Measurements from ENCODE around the gene POLA1.

The POLA1 gene

GRCh38 chrX:24760363-24761000 lies 66.8 kb downstream of the POLA1 start:
- H3K4me3 ChIP-seq (ENCODE audit: control insufficient read depth, low read depth, low read length) = no peak overlapping the region
- DNase-seq (ENCODE audit: low read depth) = peak; percentile 37
- TF ChIP-seq CTCF (conservative IDR thresholded peaks at IDR 0.05; ENCODE audit: control insufficient read depth, insufficient read depth, low read depth, low read length) = no peak

- no peak for TF ChIP-seq CTCF (conservative IDR thresholded peaks at IDR 0.05; ENCODE audit: control insufficient read depth, insufficient read depth, low read depth, low read length)
- DNase-seq (ENCODE audit: low read depth) = no peak
- no peak overlapping the region for H3K4me3 ChIP-seq (ENCODE audit: control insufficient read depth, low read depth, low read length)
Observed at GRCh38 chrX:24761306-24761705, 67.6 kb downstream of the POLA1 start.

- H3K4me3 ChIP-seq (ENCODE audit: control insufficient read depth, low read depth, low read length) = no peak overlapping the region
- DNase-seq (ENCODE audit: low read depth) = no peak
- TF ChIP-seq CTCF (conservative IDR thresholded peaks at IDR 0.05; ENCODE audit: control insufficient read depth, insufficient read depth, low read depth, low read length) = no peak
Observed at GRCh38 chrX:24763989-24764388, 70.3 kb downstream of the POLA1 start.

- H3K4me3 ChIP-seq (ENCODE audit: control insufficient read depth, low read depth, low read length) = no peak overlapping the region
- peak; percentile 11 for DNase-seq (ENCODE audit: low read depth)
- TF ChIP-seq CTCF (conservative IDR thresholded peaks at IDR 0.05; ENCODE audit: control insufficient read depth, insufficient read depth, low read depth, low read length) = no peak
Observed at GRCh38 chrX:24767557-24767956, 73.8 kb downstream of the POLA1 start.

GRCh38 chrX:24768556-24768955 lies 74.8 kb downstream of the POLA1 start:
- DNase-seq (ENCODE audit: low read depth) = no peak
- TF ChIP-seq CTCF (conservative IDR thresholded peaks at IDR 0.05; ENCODE audit: control insufficient read depth, insufficient read depth, low read depth, low read length) = no peak
- no peak overlapping the region for H3K4me3 ChIP-seq (ENCODE audit: control insufficient read depth, low read depth, low read length)

GRCh38 chrX:24774650-24775049 lies 80.9 kb downstream of the POLA1 start:
- DNase-seq (ENCODE audit: low read depth) = peak; percentile 14
- no peak for TF ChIP-seq CTCF (conservative IDR thresholded peaks at IDR 0.05; ENCODE audit: control insufficient read depth, insufficient read depth, low read depth, low read length)

GRCh38 chrX:24775891-24776290 lies 82.2 kb downstream of the POLA1 start:
- no peak for TF ChIP-seq CTCF (conservative IDR thresholded peaks at IDR 0.05; ENCODE audit: control insufficient read depth, insufficient read depth, low read depth, low read length)
- no peak for DNase-seq (ENCODE audit: low read depth)
- no peak overlapping the region for H3K4me3 ChIP-seq (ENCODE audit: control insufficient read depth, low read depth, low read length)

More at GRCh38 chrX:24774650-24775049, 80.9 kb downstream of the POLA1 start:
- H3K4me3 ChIP-seq (ENCODE audit: control insufficient read depth, low read depth, low read length) = no peak overlapping the region
